ENCODE results near the gene TOMM40.

Gene TOMM40

DNA sequence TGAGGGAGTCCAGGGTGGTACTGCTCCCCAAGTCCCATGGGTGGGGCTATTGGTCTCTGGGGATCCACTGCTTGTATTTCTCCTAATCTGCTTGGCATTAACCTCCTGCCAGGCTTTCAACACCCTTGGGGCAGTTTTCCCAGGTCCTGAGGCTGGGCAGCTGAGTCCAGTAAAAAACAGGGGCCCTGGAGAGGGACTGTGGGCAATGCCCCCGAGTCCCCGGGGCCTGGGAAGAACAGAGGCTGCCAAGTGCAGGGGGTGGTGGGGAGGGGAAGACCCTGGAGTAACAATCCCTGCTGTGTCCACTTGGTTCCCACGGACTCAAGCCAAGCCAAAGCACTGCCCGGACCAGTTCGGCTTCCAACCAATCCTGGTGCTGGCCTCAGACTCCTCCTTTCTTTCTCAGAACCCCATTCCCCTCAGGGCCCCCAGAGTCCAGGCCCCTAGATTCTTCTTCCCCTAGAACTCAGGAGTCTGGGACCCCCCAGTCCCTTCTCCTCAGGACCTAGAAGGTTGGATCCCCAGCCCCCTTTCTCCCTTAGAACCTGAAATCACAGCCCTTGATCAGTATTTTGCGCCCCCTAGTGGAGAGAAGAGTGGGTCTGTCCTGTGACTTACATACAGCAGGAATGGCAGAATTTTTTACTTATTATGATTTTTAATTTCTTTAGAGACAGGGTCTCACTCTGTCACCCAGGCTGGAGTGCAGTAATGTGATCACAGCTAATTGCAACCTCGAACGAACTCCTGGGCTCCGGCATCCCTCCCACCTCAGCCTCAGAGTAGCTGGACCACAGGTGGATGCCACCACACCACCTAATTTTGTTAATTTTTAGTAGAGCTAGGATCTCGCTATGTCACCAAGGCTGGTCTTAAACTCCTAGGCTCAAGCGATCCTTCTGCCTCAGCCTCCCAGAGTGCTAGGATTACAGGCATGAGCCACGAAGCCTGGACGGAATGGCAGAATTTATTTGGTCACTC is 60.4 kb downstream of the TOMM40 start:
- TF ChIP-seq, protein P1, sequence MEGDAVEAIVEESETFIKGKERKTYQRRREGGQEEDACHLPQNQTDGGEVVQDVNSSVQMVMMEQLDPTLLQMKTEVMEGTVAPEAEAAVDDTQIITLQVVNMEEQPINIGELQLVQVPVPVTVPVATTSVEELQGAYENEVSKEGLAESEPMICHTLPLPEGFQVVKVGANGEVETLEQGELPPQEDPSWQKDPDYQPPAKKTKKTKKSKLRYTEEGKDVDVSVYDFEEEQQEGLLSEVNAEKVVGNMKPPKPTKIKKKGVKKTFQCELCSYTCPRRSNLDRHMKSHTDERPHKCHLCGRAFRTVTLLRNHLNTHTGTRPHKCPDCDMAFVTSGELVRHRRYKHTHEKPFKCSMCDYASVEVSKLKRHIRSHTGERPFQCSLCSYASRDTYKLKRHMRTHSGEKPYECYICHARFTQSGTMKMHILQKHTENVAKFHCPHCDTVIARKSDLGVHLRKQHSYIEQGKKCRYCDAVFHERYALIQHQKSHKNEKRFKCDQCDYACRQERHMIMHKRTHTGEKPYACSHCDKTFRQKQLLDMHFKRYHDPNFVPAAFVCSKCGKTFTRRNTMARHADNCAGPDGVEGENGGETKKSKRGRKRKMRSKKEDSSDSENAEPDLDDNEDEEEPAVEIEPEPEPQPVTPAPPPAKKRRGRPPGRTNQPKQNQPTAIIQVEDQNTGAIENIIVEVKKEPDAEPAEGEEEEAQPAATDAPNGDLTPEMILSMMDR (IDR thresholded peaks at IDR 0.05; ENCODE audit: borderline replicate concordance, control extremely low read depth, extremely low read depth, insufficient read depth, missing control alignments): peak; percentile 79
- peak; percentile 82 for DNase-seq (ENCODE audit: low spot score)
- in situ Hi-C loops (cut with MboI; ENCODE audit: low sequenced_read_pairs, unreplicated experiment): loop anchor here (10.0 kb wide), 1 partner anchor 167 kb away; no protein-coding TSS in a partner anchor

Measured in GM13976 (cell line).